B cell (primary cell): ENCODE results near the gene CTDNEP1. TPM values are rescaled to one million over a fixed set of nuclear protein-coding genes. Genes with fewer than 3 reads are reported as not detected.

Experiments
- ATAC-seq: fragments of 200-7000 bp; cut with Tn5 transposase; one replicate; pipeline ENCODE4 v1.10.0; 2021; ENCODE audit warnings: low read depth, mild to moderate bottlenecking, moderate number of reproducible peaks, moderate library complexity
- CTCF ChIA-PET: fragments of 350-600 bp; sonication (Branson Sonifier 250); formaldehyde crosslinking; loops from one replicate; lab custom pipeline; 2021; ENCODE audit warnings: antibody characterized with exemption, inconsistent platforms; lab: Charles Lee
- POLR2A ChIA-PET: fragments of 350-600 bp; sonication (Branson Sonifier 250); formaldehyde crosslinking; loops from one replicate; lab custom pipeline; 2021; ENCODE audit warnings: antibody characterized with exemption; lab: Charles Lee
- DNase-seq: peaks from one replicate; pipeline ENCODE4 v3.0.0; 2013
- H2AFZ ChIP-seq: 2 replicates; pipeline ENCODE4 v1.6.1; 2012; ENCODE audit warnings: mild to moderate bottlenecking, low read depth, low read length; ENCODE audit not compliant: insufficient read depth, poor library complexity, severe bottlenecking
- H3K27ac ChIP-seq, 2 donors: 1 replicate in 1 of 2; 2 replicates in 1 of 2; pipeline ENCODE4 v1.5.1; 2012 to 2013; ENCODE audit warnings: low read length in 2 of 2, mild to moderate bottlenecking in 2 of 2, moderate library complexity in 1 of 2
- H3K27me3 ChIP-seq, 4 experiments: fragments of 200-600 bp in 1 of 4; sonication (generic) in 1 of 4; replicated peaks in 1 of 4; 1 replicate in 2 of 4; 2 replicates in 2 of 4; pipeline versions ENCODE4 v1.6.1 to v1.7.0; 2013 to 2016; ENCODE audit warnings: low read length in 3 of 4, mild to moderate bottlenecking in 2 of 4, mixed read lengths in 1 of 4, moderate library complexity in 1 of 4; ENCODE audit not compliant: insufficient read depth in 4 of 4, control insufficient read depth in 3 of 4; ENCODE audit errors: control extremely low read depth in 1 of 4
- H3K36me3 ChIP-seq, 2 experiments: replicated peaks in 1 of 2; 1 replicate in 1 of 2; 2 replicates in 1 of 2; pipeline versions ENCODE4 v1.6.1 to v1.7.1; 2013; ENCODE audit warnings: low read length in 1 of 2; ENCODE audit not compliant: insufficient read depth in 2 of 2, control insufficient read depth in 1 of 2; ENCODE audit errors: control extremely low read depth in 1 of 2, extremely low read depth in 1 of 2
- H3K4me1 ChIP-seq, 2 donors: fragments of 200-600 bp in 1 of 2; sonication (generic) in 1 of 2; 1 replicate in 1 of 2; 2 replicates in 1 of 2; pipeline versions ENCODE4 v1.5.1 to v1.6.1; 2013 to 2017; ENCODE audit warnings: low read length in 2 of 2; ENCODE audit not compliant: control insufficient read depth in 2 of 2, insufficient read depth in 2 of 2
- H3K4me2 ChIP-seq: replicated peaks from 2 replicates; pipeline ENCODE3; 2012; ENCODE audit warnings: mild to moderate bottlenecking, low read depth, low read length; ENCODE audit not compliant: poor library complexity, severe bottlenecking
- H3K4me3 ChIP-seq, 5 experiments: fragments of 200-600 bp in 1 of 5; sonication (generic) in 1 of 5; 1 replicate in 3 of 5; 2 replicates in 2 of 5; pipeline versions ENCODE4 v1.5.1 to v1.7.0; 2011 to 2016; ENCODE audit warnings: low read length in 4 of 5, mild to moderate bottlenecking in 4 of 5, low read depth in 2 of 5, control low read depth in 1 of 5, moderate library complexity in 1 of 5; ENCODE audit not compliant: insufficient read depth in 1 of 5; ENCODE audit errors: control extremely low read depth in 1 of 5, extremely low read depth in 1 of 5
- H3K79me2 ChIP-seq: fragments of 200-600 bp; sonication (generic); one replicate; pipeline ENCODE4 v1.6.0; 2016; ENCODE audit warnings: low read length; ENCODE audit not compliant: control insufficient read depth, insufficient read depth
- H3K9ac ChIP-seq: fragments of 200-600 bp; sonication (generic); 2 replicates; pipeline ENCODE4 v1.6.1; 2017; ENCODE audit warnings: mild to moderate bottlenecking, low read length, moderate library complexity
- H3K9me3 ChIP-seq, 3 donors: one replicate each; pipeline versions ENCODE4 v1.6.1 to v1.7.1; 2013; ENCODE audit warnings: low read length in 2 of 3; ENCODE audit not compliant: control insufficient read depth in 2 of 3, insufficient read depth in 1 of 3; ENCODE audit errors: control extremely low read depth in 1 of 3
- H4K20me1 ChIP-seq: 2 replicates; pipeline ENCODE4 v1.6.0; 2012; ENCODE audit warnings: mild to moderate bottlenecking, low read length; ENCODE audit not compliant: insufficient read depth, control insufficient read depth, poor library complexity, severe bottlenecking
- H3K27ac Mint-ChIP-seq: one replicate; pipeline ENCODE4 v1.8.0; 2021; ENCODE audit warnings: mixed read lengths
- H3K27me3 Mint-ChIP-seq: one replicate; pipeline ENCODE4 v1.8.0; 2021; ENCODE audit warnings: mixed read lengths
- H3K4me1 Mint-ChIP-seq: one replicate; pipeline ENCODE4 v1.8.0; 2021; ENCODE audit warnings: mixed read lengths
- H3K4me3 Mint-ChIP-seq: one replicate; pipeline ENCODE4 v1.8.0; 2021; ENCODE audit warnings: mixed read lengths
- H3K9me3 Mint-ChIP-seq: one replicate; pipeline ENCODE4 v1.8.0; 2022; ENCODE audit warnings: mixed read lengths; ENCODE audit not compliant: insufficient read depth
- CTCF ChIP-seq: fragments of 200-600 bp; IDR thresholded peaks from one replicate; pipeline ENCODE4 v1.8.0; 2022; ENCODE audit warnings: antibody characterized with exemption, mild to moderate bottlenecking
- EZH2 ChIP-seq: IDR thresholded peaks from 2 replicates; pipeline ENCODE4 v1.6.1; 2012; ENCODE audit warnings: borderline replicate concordance, low read depth, mild to moderate bottlenecking, moderate library complexity, low read length; ENCODE audit not compliant: insufficient read depth, poor library complexity, severe bottlenecking
- WGBS: methylation state at CpG from one replicate; pipeline ENCODE4 v1.1.5; 2013; ENCODE audit warnings: missing lambda C conversion rate; ENCODE audit not compliant: insufficient coverage; 5-methylcytosine and 5-hydroxymethylcytosine counted together
- intact Hi-C: fragments of 100-400 bp; cut with micrococcal nuclease; formaldehyde crosslinking; loops from one replicate; pipeline ENCODE4 v1.10.0; 2022
- polyA minus RNA-seq: library from RNA; depleted of rRNA, polyadenylated mRNA; stranded (reverse); fragments of >200 nt; gene quantifications from 2 replicates; pipeline ENCODE4 v1.2.3, GENCODE V29; 2012
- polyA plus RNA-seq: library from polyadenylated mRNA; depleted of rRNA; stranded (reverse); fragments of >200 nt; gene quantifications from 2 replicates; pipeline ENCODE4 v1.2.3, GENCODE V29; 2012
- total RNA-seq, 2 donors: library from RNA; stranded (reverse); fragments of 120-200 nt in 1 of 2; gene quantifications; 1 replicate in 1 of 2; 2 replicates in 1 of 2; pipeline versions ENCODE4 v1.2.3 to v1.2.4, GENCODE V29; 2013 to 2022

Gene CTDNEP1
- total RNA-seq (160 and 162 TPM in 2 replicates), polyA plus RNA-seq (108 and 125 TPM in 2 replicates), polyA minus RNA-seq (49.6 and 93.0 TPM in 2 replicates)
- total RNA-seq (2013): 24.8 TPM

GRCh38 chr17:7251661-7252175 is at the start of gene CTDNEP1:
Gene CTDNEP1, minus strand, starts transcription at chr17:7251734. Its CDS starts 438 bp downstream, at chr17:7251296.
- H3K27ac ChIP-seq: peak within 1 kb of the TSS; percentile 98 to 100
- peaks cover 8 to 31% of the 10 kb centered on the region in 2 experiments for H3K36me3 ChIP-seq
- no peaks in the 10 kb centered on the region for H3K9me3 Mint-ChIP-seq
- peaks cover 30 to 33% of the 10 kb centered on the region in 2 donors for H3K4me1 ChIP-seq
- WGBS: 1% methylated on average over 35 of the region's 41 CpGs
- H2AFZ ChIP-seq: peak within 1 kb of the TSS; percentile 86
- H3K27me3 Mint-ChIP-seq: no peaks in the 10 kb centered on the region
- H3K9ac ChIP-seq: peak within 1 kb of the TSS; percentile 94
- intact Hi-C loops: loop anchor here (1.0 to 5.0 kb wide), 10 partner anchors 37 to 606 kb away; partner anchors contain the start of genes CYB5D1, EIF5A, NAA38 and NEURL4
- peak within 1 kb of the TSS; percentile 98 for H3K4me3 Mint-ChIP-seq
- no peak for TF ChIP-seq EZH2
- no peak for TF ChIP-seq CTCF
- H3K4me3 ChIP-seq: peak within 1 kb of the TSS; percentile 69 to 90 (median 78)
- peak within 1 kb of the TSS; percentile 100 for H3K27ac Mint-ChIP-seq
- peaks cover 14% of the 10 kb centered on the region for H4K20me1 ChIP-seq
- peak within 1 kb of the TSS; percentile 99 for H3K4me2 ChIP-seq
- ChIA-PET CTCF (interaction anchor here (0.8 to 1.6 kb wide), 4 partner anchors 10 to 44 kb away, joined by 3 to 6 read pairs (median 4); partner anchors contain the start of genes GABARAP and PHF23), POLR2A (interaction anchor here (0.5 to 3.6 kb wide), 9 partner anchors 9 to 945 kb away, joined by 3 to 26 read pairs (median 3); partner anchors contain the start of genes ACADVL, ACAP1, DLG4 and GABARAP)
- H3K27me3 ChIP-seq: no peaks in the 10 kb centered on the region
- peaks cover 59% of the 10 kb centered on the region for H3K79me2 ChIP-seq
- ATAC-seq: peak; percentile 81
- H3K4me1 Mint-ChIP-seq: peaks cover 44% of the 10 kb centered on the region
- H3K9me3 ChIP-seq: no peaks in the 10 kb centered on the region
- DNase-seq: no peak
